Calu3 (cell line): ENCODE results near the gene POLR2H. TPM values are rescaled to one million over a fixed set of nuclear protein-coding genes. Genes with fewer than 3 reads are reported as not detected.

Source experiments
- BruUV-seq: library from RNA; stranded (reverse); fragments of 400-500 nt; replicated peaks from 2 replicates; lab custom pipeline; 2021; lab: Mats Ljungman, UMichigan
- CTCF ChIA-PET: fragments of 300-600 bp; sonication (Branson Sonifier 250); formaldehyde crosslinking; loops from one replicate; lab custom pipeline; 2022; ENCODE audit warnings: antibody characterized with exemption; lab: Charles Lee
- DNase-seq: peaks from one replicate; pipeline ENCODE4 v3.0.0; 2022
- H3K27ac Mint-ChIP-seq: one replicate; pipeline ENCODE4 v1.8.0; 2022; ENCODE audit warnings: mixed read lengths; ENCODE audit not compliant: unreplicated experiment
- H3K27me3 Mint-ChIP-seq: one replicate; pipeline ENCODE4 v1.8.0; 2022; ENCODE audit warnings: mixed read lengths; ENCODE audit not compliant: unreplicated experiment
- H3K36me3 Mint-ChIP-seq: one replicate; pipeline ENCODE4 v1.8.0; 2022; ENCODE audit warnings: mild to moderate bottlenecking, moderate library complexity, mixed read lengths; ENCODE audit not compliant: insufficient read depth, unreplicated experiment
- H3K4me1 Mint-ChIP-seq: one replicate; pipeline ENCODE4 v1.8.0; 2022; ENCODE audit warnings: mild to moderate bottlenecking, low read depth, mixed read lengths; ENCODE audit not compliant: unreplicated experiment
- H3K4me3 Mint-ChIP-seq: one replicate; pipeline ENCODE4 v1.8.0; 2022; ENCODE audit warnings: mild to moderate bottlenecking, low read depth, moderate library complexity, mixed read lengths; ENCODE audit not compliant: unreplicated experiment
- H3K9me3 Mint-ChIP-seq: one replicate; pipeline ENCODE4 v1.8.0; 2022; ENCODE audit warnings: low read depth, mixed read lengths; ENCODE audit not compliant: unreplicated experiment
- CTCF ChIP-seq: fragments of 200-600 bp; IDR thresholded peaks from one replicate; pipeline ENCODE4 v1.8.0; 2022; ENCODE audit warnings: antibody characterized with exemption; ENCODE audit not compliant: unreplicated experiment
- intact Hi-C: fragments of 100-400 bp; cut with micrococcal nuclease; formaldehyde crosslinking; loops from one replicate; pipeline ENCODE4 v1.10.0; 2022; ENCODE audit not compliant: unreplicated experiment
- total RNA-seq: library from RNA; stranded (reverse); gene quantifications from 2 replicates; pipeline ENCODE4 v1.2.3, GENCODE V29; 2022

Gene POLR2H
- total RNA-seq, 1 experiment from 2014 or later: 128 TPM

- TF ChIP-seq CTCF: no peak
- Mint-ChIP-seq H3K27me3 (peaks cover 94% of the 10 kb centered on the region), H3K36me3 (no peaks in the 10 kb centered on the region), H3K4me1 (no peaks in the 10 kb centered on the region), H3K4me3 (no peak overlapping the region), H3K9me3 (no peaks in the 10 kb centered on the region), H3K27ac (no peak overlapping the region)
- intact Hi-C loops: loop anchor here (10.0 kb wide), 1 partner anchor 137 kb away; no protein-coding TSS in a partner anchor
- no peak for DNase-seq
- BruUV-seq: no TSS peak
- CTCF ChIA-PET: interaction anchor here (1.2 kb wide), 1 partner anchor 161 kb away, joined by 4 read pairs; no protein-coding TSS in a partner anchor
Observed at GRCh38 chr3:184377374-184377773, 15.9 kb downstream of the POLR2H start.

- Mint-ChIP-seq H3K4me1 (no peaks in the 10 kb centered on the region), H3K9me3 (no peaks in the 10 kb centered on the region), H3K27me3 (peaks cover 94% of the 10 kb centered on the region), H3K27ac (no peak within 1 kb of the TSS), H3K36me3 (no peaks in the 10 kb centered on the region), H3K4me3 (peak within 1 kb of the TSS; percentile 52)
- CTCF ChIA-PET: interaction anchor here (0.5 kb wide), 1 partner anchor 504 kb away, joined by 4 read pairs; no protein-coding TSS in a partner anchor
- TF ChIP-seq CTCF: no peak
- no TSS peak for BruUV-seq
- DNase-seq: no peak
- intact Hi-C loops: loop anchor here (10.0 kb wide), 1 partner anchor 137 kb away; no protein-coding TSS in a partner anchor
Observed at GRCh38 chr3:184377882-184378445, 16.5 kb downstream of the POLR2H start, which contains the start of gene THPO. Gene THPO, minus strand, starts transcription at chr3:184378207. Its CDS starts 1,948 bp downstream, at chr3:184376259.

GRCh38 chr3:184378651-184379357 lies 17.3 kb downstream of the POLR2H start:
- no peaks in the 10 kb centered on the region for H3K4me1 Mint-ChIP-seq
- no peaks in the 10 kb centered on the region for H3K9me3 Mint-ChIP-seq
- no peak for TF ChIP-seq CTCF
- peaks cover 94% of the 10 kb centered on the region for H3K27me3 Mint-ChIP-seq
- CTCF ChIA-PET: no interaction called here
- no TSS peak for BruUV-seq
- intact Hi-C loops: loop anchor here (10.0 kb wide), 1 partner anchor 136 kb away; no protein-coding TSS in a partner anchor
- DNase-seq: no peak
- H3K27ac Mint-ChIP-seq: no peak overlapping the region
- H3K4me3 Mint-ChIP-seq: peak overlapping the region; percentile 52
- H3K36me3 Mint-ChIP-seq: no peaks in the 10 kb centered on the region

- Mint-ChIP-seq H3K9me3 (no peaks in the 10 kb centered on the region), H3K27me3 (peaks cover 94% of the 10 kb centered on the region), H3K4me1 (no peaks in the 10 kb centered on the region), H3K27ac (no peak within 1 kb of the TSS), H3K4me3 (peak within 1 kb of the TSS; percentile 52), H3K36me3 (no peaks in the 10 kb centered on the region)
- CTCF ChIA-PET: no interaction called here
- no peak for DNase-seq
- intact Hi-C loops: loop anchor here (10.0 kb wide), 1 partner anchor 135 kb away; no protein-coding TSS in a partner anchor
- no peak for TF ChIP-seq CTCF
- BruUV-seq: no TSS peak
Observed at GRCh38 chr3:184379358-184380184, 18.1 kb downstream of the POLR2H start, which contains the start of gene CHRD. Gene CHRD, plus strand, starts transcription at chr3:184380054. Its CDS starts 265 bp downstream, at chr3:184380319.
